NOMO-1 treated with DMSO at 0.1 percent for 48 hours (cell line): ENCODE results near the gene OTOF.

Experiments used
- DNase-seq: peaks from one replicate; lab custom pipeline; 2025; ENCODE audit not compliant: unreplicated experiment; lab: John Stamatoyannopoulos, UW

OTOF gene

DNA sequence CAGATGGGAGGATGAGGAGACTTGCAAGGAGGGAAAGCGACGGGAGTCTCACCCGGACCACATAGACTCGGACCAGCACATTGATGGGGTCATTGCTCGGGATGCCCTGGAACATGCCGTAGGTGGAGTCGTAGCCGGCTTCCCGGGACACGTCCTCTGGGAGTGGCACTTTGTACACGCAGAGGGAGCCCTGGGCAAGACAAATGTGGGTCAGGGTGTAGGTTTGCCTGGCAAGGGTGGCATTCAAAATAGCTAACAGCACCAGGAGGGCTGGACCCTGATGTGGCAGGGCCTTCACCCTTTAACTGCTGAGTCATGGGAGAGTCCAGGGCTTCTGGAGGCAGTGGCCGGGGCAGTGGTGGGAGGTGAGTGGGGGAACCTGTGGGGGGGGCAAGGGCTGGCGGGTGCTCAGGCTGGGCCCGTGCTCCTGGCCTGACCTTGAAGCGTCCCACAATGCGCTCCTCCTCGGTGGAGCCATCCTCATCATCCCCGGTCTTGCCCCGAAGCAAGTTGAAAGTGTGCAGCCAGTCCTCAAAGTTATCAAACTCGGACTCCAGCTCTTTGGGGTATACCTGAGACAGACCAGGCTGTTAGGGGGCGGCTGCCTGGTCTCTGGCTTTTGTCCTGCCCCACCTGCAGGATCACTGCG is 11.1 kb downstream of the OTOF start:
- DNase-seq, result no peak

DNA sequence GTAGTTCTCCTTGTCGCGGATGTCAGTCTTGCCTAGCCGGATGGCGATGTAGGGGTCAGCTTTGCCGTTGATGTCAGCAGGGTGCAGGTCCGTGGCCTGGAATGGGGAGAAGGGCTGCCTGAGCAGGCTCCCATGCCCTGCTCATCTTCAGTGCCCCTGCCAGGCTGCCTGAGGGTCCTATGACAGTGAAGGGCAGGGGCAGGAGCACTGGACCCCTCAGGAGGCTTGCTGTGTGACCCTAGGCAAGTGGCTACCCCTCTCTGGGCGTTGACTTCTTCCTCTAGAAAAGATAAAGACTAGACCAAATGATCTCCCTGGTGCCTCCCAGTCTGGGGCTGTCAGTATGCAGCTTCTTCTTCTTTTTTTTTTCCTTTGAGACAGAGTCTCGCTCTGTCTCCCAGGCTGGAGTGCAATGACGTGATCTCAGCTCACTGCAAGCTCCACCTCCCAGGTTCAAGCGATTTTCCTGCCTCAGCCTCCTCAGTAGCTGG is 11.9 kb downstream of the OTOF start:
- DNase-seq, result no peak

DNA sequence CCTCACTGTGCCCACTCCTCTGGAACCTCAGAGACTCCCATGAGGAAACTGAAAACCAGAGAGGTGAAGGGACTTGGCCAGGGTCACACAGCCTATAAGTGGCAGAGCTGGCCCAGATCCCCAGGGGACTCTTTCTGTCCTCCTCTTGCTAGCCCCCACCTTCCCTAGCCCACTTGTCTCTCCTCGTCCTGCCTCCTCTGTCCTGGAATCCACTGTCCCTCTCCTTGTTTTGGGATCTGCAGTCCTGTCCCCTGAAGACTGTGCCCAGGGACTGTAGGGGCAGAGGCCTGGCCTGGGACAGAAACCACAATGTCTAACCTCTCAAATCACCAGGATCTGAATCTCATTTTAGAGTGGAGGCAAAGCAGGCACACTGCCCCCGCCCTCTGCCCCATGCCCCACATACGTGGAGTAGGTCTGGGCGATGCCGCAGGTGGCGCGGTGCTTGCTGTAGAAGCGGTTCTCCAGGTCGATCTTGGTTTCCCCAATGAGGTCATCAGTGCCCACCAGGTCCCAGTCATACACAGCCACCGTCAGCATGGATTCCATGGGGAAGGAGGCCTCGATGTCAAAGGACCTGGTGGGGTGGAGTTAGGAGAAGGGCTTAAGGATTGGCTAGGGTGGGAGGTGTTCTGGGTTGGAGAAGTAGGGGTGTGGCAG is 12.5 kb downstream of the OTOF start:
- DNase-seq, result no peak

DNA sequence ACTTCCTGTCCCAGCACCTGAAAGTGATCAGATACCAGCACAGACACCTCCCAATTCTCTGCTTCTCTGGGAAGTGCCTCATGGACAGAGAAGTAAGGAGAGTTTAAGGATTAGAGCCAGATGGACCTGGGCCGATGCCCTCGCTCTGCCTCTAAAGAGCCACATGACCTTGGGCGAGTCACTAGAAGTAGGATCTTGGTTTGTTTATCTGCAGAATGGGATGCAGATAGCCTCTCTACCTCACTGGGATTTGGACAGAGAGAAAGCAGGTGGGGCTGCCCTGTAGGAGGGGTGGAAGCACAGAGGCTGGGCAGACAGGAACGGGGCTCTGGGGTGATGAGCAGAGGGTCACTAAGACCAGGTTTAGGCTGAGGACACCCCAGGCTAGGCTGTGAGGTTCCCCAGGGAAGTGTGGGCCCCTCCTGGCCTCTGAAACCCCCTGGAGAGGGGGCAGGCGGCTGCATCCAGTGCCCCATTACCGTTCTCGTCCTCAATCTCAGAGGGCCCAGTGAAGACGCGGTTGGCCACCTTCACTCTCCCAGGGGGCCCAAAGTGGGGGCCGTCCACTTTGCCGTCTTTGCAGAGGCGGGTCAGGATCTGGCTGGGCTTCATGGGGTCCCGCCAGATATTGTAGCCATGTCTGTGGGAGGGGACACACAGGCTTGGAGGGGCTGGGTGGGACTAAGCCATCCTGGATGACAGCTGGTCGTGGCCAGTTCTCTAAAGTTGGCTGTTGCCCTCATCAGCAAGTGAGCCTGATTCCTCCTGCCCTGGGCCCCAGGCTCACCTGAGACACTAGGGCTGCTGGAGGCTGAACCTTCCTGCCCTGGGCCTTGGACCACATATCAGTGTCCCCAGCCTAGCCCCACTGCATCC is 13.3 kb downstream of the OTOF start:
- DNase-seq, result no peak

DNA sequence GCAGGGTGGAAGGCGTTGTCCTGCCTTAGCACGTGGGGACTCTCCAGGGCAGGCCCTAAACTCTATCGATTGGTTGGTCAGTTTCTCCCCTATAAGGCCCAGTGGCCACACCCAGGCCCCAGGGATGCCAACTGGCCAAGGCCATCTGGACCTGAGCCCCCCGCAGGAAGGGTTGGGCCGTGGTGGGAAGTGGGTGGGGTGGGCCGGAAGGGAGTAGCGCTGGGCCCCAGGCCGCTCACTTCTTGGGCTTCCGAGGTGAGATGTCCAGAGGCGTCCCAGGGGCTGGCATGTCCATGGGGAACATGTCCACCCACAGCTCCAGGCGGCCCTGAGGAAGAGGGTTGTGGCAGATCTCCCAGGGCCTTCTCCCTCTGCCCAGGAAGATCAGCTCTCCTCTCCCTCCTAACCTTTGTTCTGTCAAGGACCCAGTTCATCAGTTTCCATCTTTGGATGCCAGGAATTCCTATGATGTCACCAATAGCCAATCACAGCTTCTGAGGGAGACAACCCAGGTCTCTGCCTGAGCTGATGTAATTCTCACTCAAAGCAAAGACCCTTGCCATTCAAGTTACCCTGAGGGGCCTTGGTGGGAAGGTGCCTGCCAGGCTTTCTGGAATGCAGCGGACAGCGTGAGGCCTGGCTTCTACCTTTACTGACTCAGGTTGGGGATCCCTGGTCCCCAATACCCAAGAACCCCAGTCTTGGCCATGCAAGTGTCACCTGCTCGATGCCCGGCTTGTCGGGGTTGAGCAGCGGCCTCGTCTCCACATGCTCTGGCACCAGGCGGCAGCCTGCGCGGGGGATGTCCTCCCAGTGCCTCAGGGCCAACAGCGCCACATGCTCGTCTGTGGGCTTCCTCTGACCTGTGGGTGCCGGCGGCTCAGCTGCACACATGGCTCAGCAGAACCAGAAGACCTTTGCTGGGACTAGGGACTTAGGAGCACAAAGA is 14.4 kb downstream of the OTOF start:
- no peak for DNase-seq

DNA sequence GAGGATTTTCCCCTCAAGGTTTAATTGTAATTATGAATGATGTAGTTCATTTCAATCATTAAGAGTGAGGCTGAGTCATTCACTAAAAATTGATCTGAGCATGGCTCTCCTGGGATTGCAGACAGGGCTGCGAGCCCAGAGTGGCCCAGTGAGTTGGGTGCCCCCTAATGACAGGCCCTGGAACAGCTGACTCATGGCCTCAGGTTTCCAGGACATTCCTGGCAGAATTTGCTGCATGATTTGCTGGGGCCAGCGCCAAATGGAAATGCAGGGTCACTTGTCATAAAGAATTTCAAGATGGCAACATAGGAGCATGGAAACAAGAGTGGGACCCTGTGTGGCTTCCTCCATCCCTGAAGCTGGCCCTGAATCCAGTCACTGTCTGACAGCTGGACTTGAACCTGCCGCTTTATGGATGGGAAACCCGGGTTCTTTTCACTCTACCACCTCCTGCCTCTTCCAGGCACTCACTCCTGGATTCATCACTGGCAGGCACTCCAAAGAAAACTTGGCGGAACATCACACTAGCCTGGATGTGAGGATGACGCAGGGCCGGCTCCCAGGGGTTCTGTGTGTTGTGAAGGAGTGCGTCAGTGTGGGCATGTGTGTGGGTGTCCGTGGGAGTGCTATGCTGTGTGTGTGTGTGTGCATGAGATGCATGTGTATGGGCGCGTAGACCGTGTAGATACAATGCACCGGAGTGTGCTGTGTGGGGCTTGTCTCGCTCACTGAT is 15.2 kb downstream of the OTOF start:
- peak; percentile 22 for DNase-seq

DNA sequence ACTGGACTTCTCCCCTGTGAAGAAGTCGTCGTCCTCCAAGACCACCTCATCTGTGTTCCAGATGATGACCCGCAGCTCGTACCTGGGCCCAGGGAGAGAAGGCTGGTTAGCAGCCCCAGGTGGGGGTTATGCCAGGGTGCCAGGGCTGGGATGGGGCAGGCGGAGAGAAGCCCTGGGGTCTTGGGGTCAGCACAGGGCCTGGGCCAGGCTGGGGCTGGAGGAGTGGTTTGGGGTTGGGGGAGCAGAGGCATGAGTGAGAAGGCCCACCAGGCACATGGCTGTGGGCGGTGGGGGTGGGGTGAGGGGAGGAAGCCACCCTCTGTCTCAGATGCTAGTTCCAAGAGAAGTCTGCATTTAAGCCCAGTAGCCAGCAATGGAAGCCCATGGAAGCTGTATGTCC is 15.8 kb downstream of the OTOF start:
- DNase-seq, result no peak

DNA sequence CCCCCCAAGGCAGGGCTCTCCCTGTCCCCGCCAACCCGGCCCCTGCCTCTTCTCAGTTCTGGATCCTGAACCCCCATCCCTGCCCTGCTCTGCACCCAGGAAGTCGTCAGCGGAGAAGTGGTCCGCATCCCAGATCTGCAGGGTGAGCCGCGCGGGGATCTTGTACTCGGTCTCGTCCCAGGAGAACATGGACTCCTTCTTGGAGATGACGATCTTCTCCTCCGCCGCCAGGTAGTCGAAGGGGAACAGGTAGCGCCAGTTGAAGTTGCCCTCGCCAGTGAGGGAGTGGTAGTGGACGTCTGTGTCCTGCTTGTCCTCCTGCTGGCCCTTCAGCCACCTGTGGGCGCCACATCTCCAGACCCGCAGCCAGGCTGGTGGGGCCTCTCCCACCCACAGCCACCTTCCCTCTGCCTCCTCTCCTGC is 16.3 kb downstream of the OTOF start:
- no peak for DNase-seq

DNA sequence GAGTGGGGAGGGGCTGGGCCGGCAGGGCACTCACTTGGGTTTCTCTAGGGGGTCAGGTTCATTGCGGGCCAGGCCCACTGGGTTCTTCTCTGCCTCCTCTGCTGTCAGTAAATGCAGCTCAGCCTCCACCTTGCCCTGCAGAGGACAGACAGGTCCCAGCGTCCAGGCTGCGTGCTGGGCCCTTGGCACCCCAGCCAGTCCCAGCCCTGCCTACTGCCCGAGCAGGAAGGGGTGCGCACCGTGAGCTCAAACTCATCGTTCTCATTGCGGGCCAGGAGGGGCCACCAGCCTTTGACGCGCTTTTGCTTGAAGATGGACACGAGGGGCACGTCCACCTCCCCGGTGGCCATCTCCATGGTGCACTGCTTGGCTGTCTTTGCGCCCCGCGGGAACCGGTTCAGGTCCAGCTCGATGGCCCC is 17.3 kb downstream of the OTOF start:
- DNase-seq, result no peak

DNA sequence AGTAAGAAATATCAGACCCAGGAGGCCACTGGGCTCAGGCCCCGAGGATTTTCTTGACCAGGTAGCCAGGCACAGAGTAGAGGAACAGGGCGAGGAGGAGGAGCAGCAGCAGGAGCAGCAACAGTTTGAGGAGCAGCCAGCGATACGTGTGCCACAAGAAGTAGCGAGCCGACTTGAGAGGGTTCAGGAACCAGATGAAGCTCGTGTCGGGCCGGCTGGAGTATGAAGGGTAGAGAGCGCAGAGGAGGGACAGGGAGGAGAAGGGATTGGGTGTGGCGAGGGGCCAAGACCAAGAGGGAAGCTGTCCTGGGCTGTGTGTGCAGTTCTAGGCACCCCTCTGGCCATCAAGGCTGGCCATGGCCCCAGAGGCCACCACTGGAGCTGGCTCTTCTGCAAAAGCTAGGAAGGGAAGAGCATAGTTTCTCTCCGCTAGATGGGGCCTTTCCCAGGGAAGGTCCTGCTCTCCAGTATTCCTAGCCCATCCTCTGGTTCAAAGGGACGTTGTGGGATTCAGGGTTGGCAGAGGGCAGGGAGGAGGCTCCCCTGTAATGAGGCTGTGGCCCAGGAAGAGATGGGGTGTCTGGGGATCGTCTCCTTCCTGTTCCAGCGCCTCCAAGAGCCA is 17.8 kb downstream of the OTOF start:
- no peak for DNase-seq

DNA sequence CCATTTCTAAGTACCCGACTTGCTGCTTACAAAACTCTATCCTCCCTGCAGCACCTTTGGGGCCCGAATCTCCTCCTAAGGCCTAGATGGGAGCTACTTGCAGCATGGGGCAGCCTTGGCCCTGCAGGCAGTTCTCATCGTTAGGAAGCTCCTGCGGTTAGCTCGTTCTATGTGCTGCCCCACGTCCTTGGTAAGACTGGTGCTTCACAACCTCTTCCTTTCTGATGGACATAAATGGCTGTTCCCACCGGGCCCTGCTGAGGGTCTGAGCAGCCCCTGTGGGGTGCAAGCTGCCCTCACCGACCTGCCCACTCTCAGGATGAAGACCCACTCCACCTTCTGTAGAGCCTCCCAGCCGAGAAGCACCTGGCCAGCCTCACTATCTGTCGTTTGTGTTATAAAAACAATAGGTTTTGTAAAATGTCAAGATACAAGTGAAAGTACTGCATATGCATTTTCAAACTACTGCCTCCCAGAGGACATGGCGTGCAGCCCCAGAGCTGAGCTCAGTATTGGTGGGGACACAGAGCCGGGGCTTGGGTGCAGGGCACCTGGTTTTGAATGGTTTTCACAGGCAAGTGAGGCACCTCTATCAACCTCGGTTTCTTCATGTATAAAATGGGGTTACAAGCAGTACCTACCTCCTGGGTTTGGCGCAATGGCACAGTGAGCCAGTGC is 19.4 kb downstream of the OTOF start:
- no peak for DNase-seq

DNA sequence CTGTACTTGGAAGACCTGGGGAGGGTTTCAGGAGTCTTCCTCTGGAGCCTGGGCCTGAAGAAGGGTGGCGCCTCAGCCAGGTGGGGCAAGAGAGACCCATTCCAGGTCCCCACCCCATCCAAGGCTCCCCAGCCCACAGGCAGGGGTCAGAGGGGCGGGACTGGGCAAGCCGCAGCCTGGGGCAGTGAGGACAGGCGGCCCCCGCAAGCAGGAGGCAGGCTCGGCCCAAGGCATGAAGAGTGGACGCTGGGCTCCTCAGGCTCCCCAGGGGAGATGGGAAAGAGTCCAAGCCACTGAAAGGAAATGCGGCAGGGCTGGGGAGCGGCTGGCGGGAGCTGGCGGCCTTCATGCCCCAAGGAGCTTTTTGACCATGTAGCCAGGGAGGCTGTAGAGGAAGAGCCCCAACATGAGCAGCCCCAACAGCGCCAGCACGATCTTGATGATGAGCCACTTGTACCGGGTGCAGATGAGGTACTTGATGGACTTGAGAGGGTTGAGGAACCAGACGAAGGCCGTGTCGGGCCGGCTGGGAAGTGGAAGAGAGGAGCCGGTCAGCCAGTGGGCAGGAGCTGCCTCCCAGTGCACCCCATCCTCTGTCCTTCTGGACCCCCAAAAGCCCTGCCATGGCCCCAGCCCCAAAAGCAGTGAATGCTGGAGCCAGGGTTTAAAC is 20.1 kb downstream of the OTOF start:
- no peak for DNase-seq

DNA sequence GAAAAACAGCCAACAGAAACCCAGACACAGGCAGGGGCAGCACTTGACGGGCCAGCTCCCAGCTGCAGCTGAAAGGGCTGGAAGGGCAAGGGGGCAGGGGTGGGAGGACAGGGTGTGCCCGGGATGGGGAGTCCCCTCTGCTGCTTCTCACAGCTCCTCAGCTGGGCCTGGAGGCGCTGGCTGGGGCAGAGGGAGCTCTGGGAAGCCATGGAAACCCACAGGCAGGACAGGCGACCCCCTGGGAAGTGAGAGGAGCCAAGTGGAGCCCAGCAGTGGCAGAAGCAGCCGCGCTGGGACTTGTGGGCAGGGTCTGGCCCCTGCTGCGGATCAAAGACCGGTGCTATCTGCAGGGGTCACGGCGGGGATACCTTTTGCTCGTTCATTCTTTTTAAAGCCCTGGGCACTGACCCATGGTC is 20.7 kb downstream of the OTOF start:
- DNase-seq, result no peak

DNA sequence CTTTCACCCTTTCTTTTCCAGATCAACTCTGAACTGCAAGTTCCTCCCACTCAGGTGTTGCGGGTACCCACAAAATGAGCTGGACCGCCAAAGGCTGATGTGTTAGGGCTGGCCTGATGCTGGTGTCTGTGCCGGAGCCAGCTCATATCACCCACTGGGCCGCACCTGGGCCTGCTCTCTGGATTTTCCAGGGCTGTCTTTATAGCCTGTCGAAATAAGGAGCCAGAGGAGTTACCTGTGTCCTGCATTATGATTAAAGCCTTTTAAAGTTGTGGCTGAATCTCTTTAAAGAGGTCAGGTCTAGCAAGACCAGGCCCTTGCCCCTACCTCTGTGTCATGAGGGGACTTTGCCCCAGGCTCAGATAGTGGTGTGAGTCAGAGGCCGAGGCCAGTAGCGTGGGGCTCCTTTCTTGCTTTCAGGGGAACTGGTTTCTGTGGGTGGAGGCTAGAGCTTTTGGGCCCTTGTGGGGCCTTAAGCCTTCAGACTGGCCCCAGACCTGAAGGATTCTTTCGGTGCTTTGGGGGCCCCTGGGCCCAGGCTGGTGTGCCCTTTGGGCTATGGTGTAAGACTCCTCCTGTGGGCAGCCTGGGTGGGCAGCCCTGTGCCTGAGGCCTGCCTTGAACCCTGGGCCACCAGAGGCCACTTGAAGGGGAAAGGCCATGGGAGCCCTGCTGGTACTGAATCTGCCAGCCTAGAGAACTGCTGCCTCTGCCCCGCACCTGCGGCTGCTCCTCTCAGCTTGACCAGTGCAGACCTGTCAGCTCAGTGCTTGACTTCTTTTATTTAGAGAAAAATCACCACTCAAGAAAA is 21.3 kb downstream of the OTOF start:
- DNase-seq, result peak; percentile 48

DNA sequence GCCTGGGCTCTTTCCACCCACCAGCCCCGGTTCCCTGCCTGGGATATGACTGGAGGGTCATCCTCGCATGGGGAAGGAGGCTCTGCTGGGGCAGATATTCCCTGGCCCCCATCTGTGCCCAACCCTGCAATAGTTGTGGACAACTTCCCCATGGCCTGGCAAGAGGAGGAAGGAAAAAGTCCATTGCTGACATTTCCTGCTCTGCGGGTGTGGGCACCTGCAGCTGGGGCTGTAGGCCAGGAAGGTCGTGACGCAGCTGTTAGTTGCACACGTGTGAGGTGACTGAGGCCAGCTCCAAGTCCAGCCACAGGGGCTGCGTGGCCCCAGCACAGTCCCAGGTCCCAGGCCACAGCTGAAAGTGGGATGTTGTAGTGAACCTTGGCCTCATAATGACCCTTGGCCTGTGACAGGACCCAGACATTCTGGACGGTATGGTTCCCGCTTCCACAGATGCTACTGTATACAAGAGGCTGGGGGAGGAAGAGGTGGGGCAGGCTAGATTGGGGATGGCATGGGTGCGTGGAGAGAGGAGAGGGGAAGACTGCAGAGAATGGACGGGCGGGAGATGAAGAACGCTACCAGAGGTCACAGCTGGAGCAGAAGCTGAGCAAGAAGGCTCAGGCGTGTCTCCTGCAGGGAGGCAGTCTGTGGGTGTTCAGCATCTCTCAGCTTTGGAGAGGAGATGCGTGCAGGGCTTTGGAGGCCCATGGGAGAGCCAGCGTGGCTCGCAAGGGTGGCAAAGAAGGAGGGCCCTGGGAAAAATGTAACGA is 22.1 kb downstream of the OTOF start:
- DNase-seq, result peak; percentile 33

DNA sequence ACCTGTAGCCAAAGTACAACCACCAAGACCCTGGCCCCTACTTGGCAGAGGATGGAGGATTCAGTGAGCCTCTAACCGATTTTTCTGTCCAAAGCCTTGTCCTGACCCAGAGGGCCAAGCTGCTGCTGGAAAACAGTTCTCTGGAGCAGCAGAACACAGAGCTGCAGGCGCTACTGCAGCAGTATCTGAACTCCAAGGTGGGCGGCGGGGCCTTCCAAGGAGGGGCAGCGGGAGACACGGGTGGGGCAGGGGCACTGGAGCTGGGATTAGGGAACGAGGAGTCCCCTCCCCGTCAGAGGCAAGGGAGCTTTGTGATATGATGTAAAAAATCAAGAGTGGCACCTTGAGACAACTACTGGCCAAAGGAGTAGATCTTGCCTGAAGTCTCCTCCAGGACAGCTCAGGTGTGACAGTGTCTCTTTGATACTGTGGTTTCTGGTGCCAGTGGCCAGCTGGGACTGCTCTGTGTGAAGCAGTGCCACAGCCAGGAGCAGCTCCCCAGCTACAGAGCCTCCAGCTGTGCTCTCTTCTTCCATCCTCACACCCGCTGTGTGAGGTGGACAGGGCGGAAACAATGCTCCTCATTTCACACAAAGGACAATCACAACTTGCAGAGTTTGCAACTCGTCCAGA is 22.8 kb downstream of the OTOF start:
- no peak for DNase-seq
